B cell (primary cell): Measurements from ENCODE around the gene C16orf82. TPM values are rescaled to one million over a fixed set of nuclear protein-coding genes. Genes with fewer than 3 reads are reported as not detected.

ENCODE experiments used
- ATAC-seq: fragments of 200-7000 bp; cut with Tn5 transposase; one replicate; pipeline ENCODE4 v1.10.0; 2021; ENCODE audit warnings: low read depth, mild to moderate bottlenecking, moderate number of reproducible peaks, moderate library complexity
- CTCF ChIA-PET: fragments of 350-600 bp; sonication (Branson Sonifier 250); formaldehyde crosslinking; loops from one replicate; lab custom pipeline; 2021; ENCODE audit warnings: antibody characterized with exemption, inconsistent platforms; lab: Charles Lee
- POLR2A ChIA-PET: fragments of 350-600 bp; sonication (Branson Sonifier 250); formaldehyde crosslinking; loops from one replicate; lab custom pipeline; 2021; ENCODE audit warnings: antibody characterized with exemption; lab: Charles Lee
- DNase-seq: peaks from one replicate; pipeline ENCODE4 v3.0.0; 2013
- H2AFZ ChIP-seq: 2 replicates; pipeline ENCODE4 v1.6.1; 2012; ENCODE audit warnings: mild to moderate bottlenecking, low read depth, low read length; ENCODE audit not compliant: insufficient read depth, poor library complexity, severe bottlenecking
- H3K27ac ChIP-seq, 2 donors: 1 replicate in 1 of 2; 2 replicates in 1 of 2; pipeline ENCODE4 v1.5.1; 2012 to 2013; ENCODE audit warnings: low read length in 2 of 2, mild to moderate bottlenecking in 2 of 2, moderate library complexity in 1 of 2
- H3K27me3 ChIP-seq, 4 experiments: fragments of 200-600 bp in 1 of 4; sonication (generic) in 1 of 4; replicated peaks in 1 of 4; 1 replicate in 2 of 4; 2 replicates in 2 of 4; pipeline versions ENCODE4 v1.6.1 to v1.7.0; 2013 to 2016; ENCODE audit warnings: low read length in 3 of 4, mild to moderate bottlenecking in 2 of 4, mixed read lengths in 1 of 4, moderate library complexity in 1 of 4; ENCODE audit not compliant: insufficient read depth in 4 of 4, control insufficient read depth in 3 of 4; ENCODE audit errors: control extremely low read depth in 1 of 4
- H3K36me3 ChIP-seq, 2 experiments: replicated peaks in 1 of 2; 1 replicate in 1 of 2; 2 replicates in 1 of 2; pipeline versions ENCODE4 v1.6.1 to v1.7.1; 2013; ENCODE audit warnings: low read length in 1 of 2; ENCODE audit not compliant: insufficient read depth in 2 of 2, control insufficient read depth in 1 of 2; ENCODE audit errors: control extremely low read depth in 1 of 2, extremely low read depth in 1 of 2
- H3K4me1 ChIP-seq, 2 donors: fragments of 200-600 bp in 1 of 2; sonication (generic) in 1 of 2; 1 replicate in 1 of 2; 2 replicates in 1 of 2; pipeline versions ENCODE4 v1.5.1 to v1.6.1; 2013 to 2017; ENCODE audit warnings: low read length in 2 of 2; ENCODE audit not compliant: control insufficient read depth in 2 of 2, insufficient read depth in 2 of 2
- H3K4me2 ChIP-seq: replicated peaks from 2 replicates; pipeline ENCODE3; 2012; ENCODE audit warnings: mild to moderate bottlenecking, low read depth, low read length; ENCODE audit not compliant: poor library complexity, severe bottlenecking
- H3K4me3 ChIP-seq, 5 experiments: fragments of 200-600 bp in 1 of 5; sonication (generic) in 1 of 5; 1 replicate in 3 of 5; 2 replicates in 2 of 5; pipeline versions ENCODE4 v1.5.1 to v1.7.0; 2011 to 2016; ENCODE audit warnings: low read length in 4 of 5, mild to moderate bottlenecking in 4 of 5, low read depth in 2 of 5, control low read depth in 1 of 5, moderate library complexity in 1 of 5; ENCODE audit not compliant: insufficient read depth in 1 of 5; ENCODE audit errors: control extremely low read depth in 1 of 5, extremely low read depth in 1 of 5
- H3K79me2 ChIP-seq: fragments of 200-600 bp; sonication (generic); one replicate; pipeline ENCODE4 v1.6.0; 2016; ENCODE audit warnings: low read length; ENCODE audit not compliant: control insufficient read depth, insufficient read depth
- H3K9ac ChIP-seq: fragments of 200-600 bp; sonication (generic); 2 replicates; pipeline ENCODE4 v1.6.1; 2017; ENCODE audit warnings: mild to moderate bottlenecking, low read length, moderate library complexity
- H3K9me3 ChIP-seq, 3 donors: one replicate each; pipeline versions ENCODE4 v1.6.1 to v1.7.1; 2013; ENCODE audit warnings: low read length in 2 of 3; ENCODE audit not compliant: control insufficient read depth in 2 of 3, insufficient read depth in 1 of 3; ENCODE audit errors: control extremely low read depth in 1 of 3
- H4K20me1 ChIP-seq: 2 replicates; pipeline ENCODE4 v1.6.0; 2012; ENCODE audit warnings: mild to moderate bottlenecking, low read length; ENCODE audit not compliant: insufficient read depth, control insufficient read depth, poor library complexity, severe bottlenecking
- H3K27ac Mint-ChIP-seq: one replicate; pipeline ENCODE4 v1.8.0; 2021; ENCODE audit warnings: mixed read lengths
- H3K27me3 Mint-ChIP-seq: one replicate; pipeline ENCODE4 v1.8.0; 2021; ENCODE audit warnings: mixed read lengths
- H3K4me1 Mint-ChIP-seq: one replicate; pipeline ENCODE4 v1.8.0; 2021; ENCODE audit warnings: mixed read lengths
- H3K4me3 Mint-ChIP-seq: one replicate; pipeline ENCODE4 v1.8.0; 2021; ENCODE audit warnings: mixed read lengths
- H3K9me3 Mint-ChIP-seq: one replicate; pipeline ENCODE4 v1.8.0; 2022; ENCODE audit warnings: mixed read lengths; ENCODE audit not compliant: insufficient read depth
- CTCF ChIP-seq: fragments of 200-600 bp; IDR thresholded peaks from one replicate; pipeline ENCODE4 v1.8.0; 2022; ENCODE audit warnings: antibody characterized with exemption, mild to moderate bottlenecking
- EZH2 ChIP-seq: IDR thresholded peaks from 2 replicates; pipeline ENCODE4 v1.6.1; 2012; ENCODE audit warnings: borderline replicate concordance, low read depth, mild to moderate bottlenecking, moderate library complexity, low read length; ENCODE audit not compliant: insufficient read depth, poor library complexity, severe bottlenecking
- WGBS: methylation state at CpG from one replicate; pipeline ENCODE4 v1.1.5; 2013; ENCODE audit warnings: missing lambda C conversion rate; ENCODE audit not compliant: insufficient coverage; 5-methylcytosine and 5-hydroxymethylcytosine counted together
- intact Hi-C: fragments of 100-400 bp; cut with micrococcal nuclease; formaldehyde crosslinking; loops from one replicate; pipeline ENCODE4 v1.10.0; 2022
- polyA plus RNA-seq: library from polyadenylated mRNA; depleted of rRNA; stranded (reverse); fragments of >200 nt; gene quantifications from 2 replicates; pipeline ENCODE4 v1.2.3, GENCODE V29; 2012
- total RNA-seq, 2 donors: library from RNA; stranded (reverse); fragments of 120-200 nt in 1 of 2; gene quantifications; 1 replicate in 1 of 2; 2 replicates in 1 of 2; pipeline versions ENCODE4 v1.2.3 to v1.2.4, GENCODE V29; 2013 to 2022

The C16orf82 gene
- total and polyA plus RNA-seq, 2 donors (not counting 1 experiment from before 2014, with no cell fraction given): not detected

GRCh38 chr16:27106305-27106704, 39.6 kb downstream of the C16orf82 start:
- Histone ChIP-seq H3K9me3 (no peaks in the 10 kb centered on the region), H3K27me3 (peaks cover 0 to 6% (median 0%) of the 10 kb centered on the region in 4 experiments), H3K9ac (no peak overlapping the region), H4K20me1 (no peaks in the 10 kb centered on the region), H3K36me3 (no peaks in the 10 kb centered on the region), H2AFZ (no peak overlapping the region), H3K4me1 (peaks cover 6 to 15% of the 10 kb centered on the region in 2 donors), H3K27ac (no peak overlapping the region), H3K4me3 (no peak overlapping the region), H3K4me2 (no peak overlapping the region), H3K79me2 (no peaks in the 10 kb centered on the region)
- Mint-ChIP-seq H3K27ac (no peak overlapping the region), H3K9me3 (no peaks in the 10 kb centered on the region), H3K27me3 (peaks cover 3% of the 10 kb centered on the region), H3K4me3 (no peak overlapping the region), H3K4me1 (peaks cover 8% of the 10 kb centered on the region)
- DNase-seq (no peak), ATAC-seq (no peak)
- TF ChIP-seq EZH2 (no peak), CTCF (no peak)
- ChIA-PET POLR2A (no interaction called here), CTCF (interaction anchor here (1.1 kb wide), 1 partner anchor 1874 kb away, joined by 3 read pairs; no protein-coding TSS in a partner anchor)
- 100% methylated on average over 2 of the region's 6 CpGs for WGBS
- intact Hi-C loops: no loop called here

- no peak overlapping the region for H2AFZ ChIP-seq
- POLR2A ChIA-PET: no interaction called here
Measured at GRCh38 chr16:27107185-27107592, 40.5 kb downstream of the C16orf82 start.

More at GRCh38 chr16:27107185-27107592, 40.5 kb downstream of the C16orf82 start:
- Mint-ChIP-seq H3K9me3 (no peaks in the 10 kb centered on the region), H3K27ac (no peak overlapping the region), H3K27me3 (peaks cover 3% of the 10 kb centered on the region), H3K4me3 (no peak overlapping the region), H3K4me1 (peaks cover 16% of the 10 kb centered on the region)
- CTCF ChIA-PET: interaction anchor here (1.1 to 1.2 kb wide), 2 partner anchors 344 to 1875 kb away, joined by 3 read pairs; no protein-coding TSS in a partner anchor
- Histone ChIP-seq H3K36me3 (no peaks in the 10 kb centered on the region), H3K79me2 (no peaks in the 10 kb centered on the region), H3K4me1 (peaks cover 14 to 24% of the 10 kb centered on the region in 2 donors), H3K4me3 (no peak overlapping the region), H3K4me2 (no peak overlapping the region), H3K9me3 (no peaks in the 10 kb centered on the region), H3K27me3 (peaks cover 0 to 6% (median 0%) of the 10 kb centered on the region in 4 experiments), H3K27ac (no peak overlapping the region), H4K20me1 (no peaks in the 10 kb centered on the region), H3K9ac (no peak overlapping the region)
- ATAC-seq (no peak), DNase-seq (no peak)
- intact Hi-C loops: no loop called here
- no peak for TF ChIP-seq EZH2
- no peak for TF ChIP-seq CTCF
- WGBS: 38% methylated on average over 3 of the region's 7 CpGs
